Measurements from ENCODE around the gene FNBP1L.

GRCh38 chr1:93435443-93435842 lies 12.5 kb upstream of the FNBP1L start:
- TF ChIP-seq POLR2A (IDR thresholded peaks at IDR 0.05) (no peak), CTCF (IDR thresholded peaks at IDR 0.05) (no peak)
